Stimulated activated CD4-positive, alpha-beta T cell treated with anti-CD3 and anti-CD28 coated beads, Interleukin-4, amount 100 ng/mL, for 4 hours (primary cell): Measurements from ENCODE around the gene ADCK2.
A peak's percentile ranks its signal among the peaks of the same experiment; 100 is the strongest.
"Not testable (repeated sequence)": the region's sequence is repeated elsewhere in the genome, so short reads cannot be mapped to it uniquely, and the experiment has no call there.

Source experiments
- DNase-seq, 2 experiments: peaks; one replicate each; pipeline ENCODE4 v3.0.0-alpha.2; 2020

ADCK2 gene

DNA sequence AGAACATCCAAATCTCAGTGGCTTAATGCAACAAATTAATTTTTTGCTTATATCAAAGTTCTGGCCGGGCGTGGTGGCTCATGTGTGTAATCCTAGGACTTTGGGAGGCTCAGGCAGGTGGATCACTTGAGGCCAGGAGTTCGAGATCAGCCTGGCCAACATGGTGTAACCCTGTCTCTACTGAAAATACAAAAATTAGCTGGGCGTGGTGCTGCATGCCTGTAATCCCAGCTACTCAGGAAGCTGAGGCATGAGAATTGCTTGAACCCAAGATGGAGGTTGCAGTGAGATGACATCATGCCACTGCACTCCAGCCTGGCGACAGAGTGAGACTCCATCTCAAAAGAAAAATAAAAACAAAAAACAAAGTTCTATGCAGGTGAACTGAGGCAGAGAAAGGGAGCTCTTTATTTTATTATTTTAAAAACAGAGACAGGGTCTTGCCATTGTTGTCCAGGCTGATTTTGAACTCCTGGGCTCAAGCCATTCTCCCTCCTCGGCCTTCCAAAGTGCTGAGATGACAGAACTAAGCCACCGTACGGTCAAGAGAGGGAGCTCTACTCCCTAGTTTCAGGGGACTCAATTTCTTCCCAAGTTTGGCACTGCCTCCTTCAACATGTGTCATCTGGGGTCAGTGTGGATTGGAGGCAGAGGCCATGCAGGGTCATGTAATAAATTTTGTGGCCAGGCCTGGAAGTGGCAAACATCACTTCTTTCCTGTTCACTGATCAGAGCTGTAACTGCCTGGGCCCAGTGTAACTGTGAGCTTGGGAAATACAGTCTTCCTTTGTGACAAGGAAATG is 2.4 kb downstream of the ADCK2 start:
- no peak for DNase-seq

DNA sequence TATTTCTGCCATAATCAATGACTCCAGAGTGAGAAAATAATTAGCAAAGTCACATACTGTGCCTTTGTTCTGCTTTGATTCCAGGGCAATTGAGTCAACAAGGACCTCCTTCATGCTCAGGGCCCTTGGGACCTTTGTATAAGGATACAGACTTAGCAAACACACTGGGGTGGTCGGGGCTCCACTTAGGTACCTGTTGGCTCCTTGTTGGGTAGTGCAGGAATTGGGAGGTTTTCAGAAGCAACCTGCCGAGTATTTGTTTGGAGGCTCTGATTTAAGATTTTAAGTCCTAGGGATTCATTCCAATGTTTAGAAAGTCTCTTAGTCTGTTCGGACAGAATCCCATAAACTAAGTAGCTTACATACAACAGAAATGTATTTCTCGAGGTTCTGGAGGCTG is 3.0 kb downstream of the ADCK2 start:
- no peak for DNase-seq

- DNase-seq = no peak
Measured at GRCh38 chr7:140676306-140676705, 3.6 kb downstream of the ADCK2 start.

DNA sequence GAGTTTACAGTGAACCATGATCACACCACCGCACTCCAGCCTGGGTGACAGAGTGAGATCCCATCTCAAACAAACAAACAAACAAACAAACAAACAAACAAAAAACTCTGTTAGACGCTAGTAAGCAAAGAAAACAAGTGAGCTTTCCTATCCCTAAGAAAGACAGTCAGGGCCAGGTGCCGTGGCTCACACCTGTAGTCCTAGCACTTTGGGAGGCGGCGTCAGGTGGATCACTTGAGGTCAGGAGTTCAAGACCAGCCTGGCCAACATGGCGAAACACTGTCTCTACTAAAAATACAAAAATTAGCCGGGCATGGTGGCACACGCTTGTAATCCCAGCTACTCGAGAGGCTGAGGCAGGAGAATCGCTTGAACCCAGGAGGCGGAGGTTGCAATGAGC is 4.2 kb downstream of the ADCK2 start:
- DNase-seq = not testable (repeated sequence)

DNA sequence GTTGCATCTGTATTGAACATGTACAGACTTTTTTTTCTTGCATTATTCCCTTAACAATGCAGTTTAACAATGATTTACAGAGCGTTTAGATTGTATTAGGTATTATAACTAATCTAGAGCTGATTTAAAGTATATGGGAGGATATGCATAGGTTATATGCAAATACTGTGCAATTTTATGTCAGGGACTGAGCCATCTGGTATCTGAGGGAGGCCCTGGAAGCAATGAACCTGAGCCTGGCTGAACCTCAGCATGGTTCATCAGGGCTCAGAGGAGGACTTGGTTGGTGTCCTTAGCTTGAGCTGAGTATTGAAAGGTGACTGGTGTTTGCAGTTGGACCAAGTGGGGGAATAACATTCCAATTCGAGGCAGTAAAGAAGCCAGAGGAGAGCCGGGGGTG is 4.8 kb downstream of the ADCK2 start:
- DNase-seq = no peak

- no peak for DNase-seq
Measured at GRCh38 chr7:140678081-140678815, 5.5 kb downstream of the ADCK2 start.

DNA sequence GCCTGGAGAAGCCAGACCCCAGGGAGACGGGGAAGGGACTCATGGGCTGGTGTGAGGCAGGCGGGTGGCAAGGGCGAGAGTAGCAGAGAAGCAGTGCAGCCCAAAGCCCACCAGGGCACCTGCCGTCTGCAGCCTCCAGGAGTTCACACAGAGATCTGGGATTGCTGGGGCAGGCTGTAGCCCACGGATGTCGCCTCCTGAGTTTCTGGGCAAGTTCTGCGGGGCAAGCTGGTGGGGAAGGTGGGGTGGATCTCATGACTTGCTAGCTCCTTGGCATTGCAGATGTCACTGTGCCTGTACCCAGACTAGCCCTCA is 6.0 kb downstream of the ADCK2 start:
- no peak for DNase-seq

DNA sequence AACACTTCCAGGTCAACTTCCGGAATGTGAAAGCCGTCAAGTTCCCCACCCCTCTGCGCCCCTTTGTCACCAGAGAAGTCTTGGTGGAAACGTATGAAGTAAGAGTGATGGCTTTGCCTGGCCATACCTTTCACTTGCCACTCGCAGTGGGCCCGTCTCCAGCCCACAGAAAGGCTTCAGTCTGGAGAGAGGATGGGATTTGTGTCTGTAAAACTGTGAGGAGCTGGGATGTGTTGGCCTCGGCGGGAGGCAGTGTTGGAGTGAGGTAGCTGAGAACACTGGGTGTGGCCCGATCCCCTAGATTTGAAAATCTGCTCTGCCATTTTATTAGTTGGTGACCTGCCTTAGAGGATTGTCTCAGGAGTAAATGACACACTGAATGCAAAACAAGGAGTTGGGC is 6.4 kb downstream of the ADCK2 start:
- no peak for DNase-seq

DNA sequence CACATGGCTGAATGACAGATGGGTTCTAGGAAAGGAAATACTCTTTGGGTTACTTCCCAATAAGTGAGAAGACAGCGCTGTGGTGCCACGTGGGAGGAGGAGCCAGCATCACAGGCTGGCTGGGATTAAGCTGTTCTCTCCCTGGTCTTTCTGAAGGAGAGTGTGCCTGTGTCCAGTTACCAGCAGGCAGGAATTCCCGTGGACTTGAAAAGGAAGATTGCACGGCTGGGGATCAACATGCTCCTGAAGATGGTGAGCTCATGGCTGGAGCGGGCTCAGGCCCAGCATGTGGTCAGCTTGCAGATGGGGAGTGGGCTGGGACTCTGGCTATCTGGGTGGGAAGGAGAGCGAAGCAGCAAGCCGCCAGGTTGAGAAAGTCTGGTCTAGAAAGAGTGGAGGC is 8.1 kb downstream of the ADCK2 start:
- no peak for DNase-seq

GRCh38 chr7:140681766-140682165 is 9.0 kb downstream of the ADCK2 start:
- no peak for DNase-seq

- DNase-seq = no peak
Measured at GRCh38 chr7:140683657-140684056, 10.9 kb downstream of the ADCK2 start.

DNA sequence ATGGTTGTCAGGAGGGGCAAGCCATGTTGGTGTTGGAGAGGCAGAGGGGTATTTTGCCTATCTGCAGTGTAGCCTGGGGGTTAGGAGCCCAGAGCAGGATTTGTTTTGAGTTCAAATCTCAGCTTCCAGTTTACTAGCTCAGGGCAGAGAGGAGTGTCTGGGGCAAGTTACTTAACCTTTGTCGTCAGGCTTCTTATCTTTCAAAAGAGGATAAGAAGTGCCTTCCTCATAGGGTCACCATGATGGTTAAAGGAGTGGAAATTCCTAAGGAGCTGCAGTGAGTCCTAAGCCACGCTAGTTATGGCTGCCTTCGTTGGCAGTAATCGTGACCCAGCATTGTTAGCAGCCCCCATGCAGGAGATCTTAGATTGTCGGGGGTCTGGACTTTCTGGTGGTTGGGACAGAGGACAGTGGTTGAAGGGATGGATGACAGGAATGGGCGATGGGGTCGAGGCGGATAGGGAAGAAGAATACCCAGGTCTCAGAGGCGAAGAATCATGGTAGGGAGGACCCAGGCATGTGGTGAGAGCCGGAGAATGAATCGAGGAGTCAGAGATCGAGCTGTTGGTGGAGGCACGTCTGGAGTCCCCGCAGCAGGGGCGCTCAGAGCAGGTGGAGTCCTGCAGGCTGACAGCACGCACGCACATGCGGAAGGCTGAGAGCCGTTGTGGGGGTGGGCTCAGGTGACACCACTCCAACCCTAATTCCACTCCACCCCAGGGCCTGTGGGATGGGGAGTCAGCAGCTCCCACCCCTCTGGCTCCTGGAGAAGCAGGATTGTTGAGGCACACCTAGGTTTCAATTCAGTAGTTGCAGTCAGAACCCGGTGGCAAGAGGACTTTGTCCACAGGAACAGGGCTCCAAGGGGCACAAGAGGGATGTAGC is 11.6 kb downstream of the ADCK2 start:
- DNase-seq = no peak

DNA sequence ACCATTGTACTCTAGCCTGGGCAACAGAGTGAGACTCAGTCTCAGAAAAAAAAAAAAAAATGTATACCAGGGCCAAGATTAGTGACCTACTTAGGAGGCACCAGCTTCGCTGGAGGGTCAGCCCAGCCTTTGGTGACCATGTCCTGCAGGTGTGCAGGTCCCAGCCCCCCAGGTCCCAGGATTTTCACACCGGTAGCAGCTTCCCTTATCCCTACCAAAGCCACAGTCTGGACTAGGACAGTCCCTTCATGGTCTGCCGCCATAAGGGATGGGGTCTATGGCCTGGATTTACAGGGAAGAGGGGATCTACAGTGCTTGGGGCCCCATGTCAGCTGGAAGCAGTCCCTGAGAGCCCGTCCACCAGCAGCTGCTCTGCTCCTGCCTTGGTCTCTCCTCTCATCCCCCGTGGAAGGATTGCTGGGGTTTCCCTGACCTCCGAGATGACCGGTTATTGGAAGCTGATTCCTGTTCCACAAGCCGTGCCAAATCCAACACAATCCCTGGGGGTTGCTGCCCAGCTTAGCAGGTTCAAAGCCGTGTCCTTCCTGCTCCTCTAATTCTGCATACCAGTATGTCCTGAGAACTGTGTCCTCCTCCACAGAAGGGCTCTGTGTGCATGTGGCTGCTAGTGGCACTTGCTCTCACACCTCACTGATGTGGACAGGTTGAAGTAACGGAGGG is 12.8 kb downstream of the ADCK2 start:
- no peak for DNase-seq

DNA sequence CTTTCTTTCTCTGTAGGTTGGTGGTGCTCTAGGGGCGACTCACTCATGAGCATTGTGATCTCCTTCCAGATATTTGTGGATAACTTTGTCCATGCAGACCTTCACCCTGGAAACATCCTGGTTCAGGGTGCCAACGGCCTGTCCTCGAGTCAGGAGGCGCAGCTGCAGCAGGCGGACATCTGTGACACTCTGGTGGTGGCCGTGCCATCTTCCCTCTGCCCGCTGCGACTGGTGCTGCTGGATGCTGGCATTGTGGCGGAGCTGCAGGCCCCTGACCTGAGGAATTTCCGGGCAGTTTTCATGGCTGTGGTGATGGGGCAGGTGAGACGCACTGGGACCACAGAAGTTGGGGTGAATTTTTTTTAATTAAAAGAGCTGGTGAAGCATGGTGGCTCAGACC is 14.2 kb downstream of the ADCK2 start:
- DNase-seq = no peak

DNA sequence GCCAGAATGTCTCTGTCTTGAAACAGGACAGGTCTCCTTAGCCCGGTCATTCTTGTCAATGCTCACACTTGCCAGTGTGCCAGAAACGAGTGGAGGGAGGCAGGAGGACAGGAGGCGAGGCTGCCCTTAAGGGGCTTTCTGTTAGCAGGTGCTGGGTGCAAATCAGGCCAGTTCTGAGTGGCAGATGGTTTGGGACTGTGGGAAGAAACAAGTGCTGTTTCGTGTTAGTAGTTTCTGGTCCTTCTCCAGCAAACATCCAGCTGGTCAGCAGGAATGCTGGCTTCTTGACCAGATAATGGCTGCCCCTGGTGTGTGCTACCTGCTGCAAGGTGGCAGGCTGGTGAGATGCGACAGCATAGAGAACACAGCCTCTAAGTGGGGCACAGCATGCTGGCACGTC is 15.6 kb downstream of the ADCK2 start:
- no peak for DNase-seq

DNA sequence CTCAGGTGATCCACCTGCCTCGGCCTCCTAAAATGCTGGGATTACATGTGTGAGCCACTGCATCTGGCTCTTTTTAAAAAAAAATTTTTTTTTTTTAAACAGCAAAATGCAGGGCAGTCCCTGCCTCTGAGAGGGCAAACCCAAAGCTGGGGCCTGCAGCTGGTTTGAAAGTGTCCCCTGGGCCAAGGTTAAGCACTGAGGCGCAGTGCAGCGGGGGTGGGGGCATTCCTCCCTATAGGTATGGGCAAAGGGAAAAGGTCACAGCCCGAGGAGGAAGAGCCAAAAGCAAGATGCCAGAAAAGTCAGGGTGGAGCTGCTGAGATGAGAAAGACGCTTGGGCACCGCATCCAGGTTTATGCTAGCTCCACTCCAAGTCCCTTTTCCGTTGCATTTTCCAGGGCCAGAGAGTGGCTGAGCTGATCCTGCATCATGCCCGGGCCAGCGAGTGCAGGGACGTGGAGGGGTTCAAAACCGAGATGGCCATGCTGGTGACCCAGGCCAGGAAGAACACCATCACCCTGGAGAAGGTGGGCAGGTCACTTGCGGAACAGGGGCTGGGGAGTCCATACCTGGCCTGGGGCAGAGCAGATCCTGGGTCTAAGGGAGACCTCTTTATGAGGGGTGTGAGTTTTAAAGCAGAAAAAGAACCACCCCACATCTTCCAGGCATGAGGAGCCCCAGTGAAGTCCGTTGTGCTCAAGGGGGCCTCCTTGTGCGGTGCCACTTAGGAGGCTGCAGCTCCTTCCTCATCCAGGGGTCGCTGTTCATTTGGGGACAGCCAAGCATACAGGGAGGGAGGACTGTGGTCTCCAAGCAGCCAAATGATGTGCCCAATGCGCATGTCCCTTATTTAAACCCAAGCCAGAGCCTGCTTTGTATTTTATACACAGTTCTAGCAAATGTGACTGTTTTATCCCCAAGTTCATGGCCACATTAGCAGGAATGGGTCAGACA is 16.7 kb downstream of the ADCK2 start:
- no peak for DNase-seq

GRCh38 chr7:140691376-140692045 is 18.8 kb downstream of the ADCK2 start:
- DNase-seq = no peak

DNA sequence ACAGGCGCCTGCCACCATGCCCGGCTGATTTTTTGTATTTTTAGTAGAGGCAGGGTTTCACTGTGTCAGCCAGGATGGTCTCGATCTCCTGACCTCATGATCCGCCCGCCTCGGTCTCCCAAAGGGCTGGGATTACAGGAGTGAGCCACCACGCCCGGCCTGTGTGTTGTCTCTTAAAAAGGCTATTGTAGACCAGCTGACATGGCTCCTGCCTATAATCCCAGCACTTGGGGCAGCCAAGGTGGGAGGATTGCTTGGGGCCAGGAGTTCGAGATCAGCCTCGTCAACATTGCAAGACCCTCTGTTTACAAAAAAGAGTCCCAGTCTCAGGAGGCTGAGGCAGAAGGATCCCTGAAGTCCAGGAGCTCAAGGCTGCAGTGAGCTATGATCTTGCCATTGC is 21.1 kb downstream of the ADCK2 start:
- not testable (repeated sequence) for DNase-seq

DNA sequence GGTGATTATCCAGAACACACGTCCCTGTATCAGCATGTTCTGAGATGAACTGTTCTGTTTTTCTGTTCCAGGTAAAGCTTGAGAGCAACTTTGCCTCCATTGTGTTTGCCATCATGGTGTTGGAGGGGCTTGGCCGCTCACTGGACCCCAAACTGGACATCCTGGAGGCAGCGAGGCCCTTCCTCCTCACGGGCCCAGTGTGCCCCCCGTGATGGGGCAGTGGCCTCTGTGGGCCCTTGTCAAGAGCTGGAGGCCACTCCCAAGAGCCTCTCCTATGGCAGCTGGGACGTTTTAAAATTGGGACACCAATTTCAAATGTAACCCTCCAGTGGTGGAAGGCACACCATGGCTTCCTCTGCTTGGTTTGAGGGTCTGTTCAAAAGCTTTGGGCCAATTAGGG is 21.8 kb downstream of the ADCK2 start:
- DNase-seq = no peak

GRCh38 chr7:140695381-140695780 is 22.6 kb downstream of the ADCK2 start:
- no peak for DNase-seq

DNA sequence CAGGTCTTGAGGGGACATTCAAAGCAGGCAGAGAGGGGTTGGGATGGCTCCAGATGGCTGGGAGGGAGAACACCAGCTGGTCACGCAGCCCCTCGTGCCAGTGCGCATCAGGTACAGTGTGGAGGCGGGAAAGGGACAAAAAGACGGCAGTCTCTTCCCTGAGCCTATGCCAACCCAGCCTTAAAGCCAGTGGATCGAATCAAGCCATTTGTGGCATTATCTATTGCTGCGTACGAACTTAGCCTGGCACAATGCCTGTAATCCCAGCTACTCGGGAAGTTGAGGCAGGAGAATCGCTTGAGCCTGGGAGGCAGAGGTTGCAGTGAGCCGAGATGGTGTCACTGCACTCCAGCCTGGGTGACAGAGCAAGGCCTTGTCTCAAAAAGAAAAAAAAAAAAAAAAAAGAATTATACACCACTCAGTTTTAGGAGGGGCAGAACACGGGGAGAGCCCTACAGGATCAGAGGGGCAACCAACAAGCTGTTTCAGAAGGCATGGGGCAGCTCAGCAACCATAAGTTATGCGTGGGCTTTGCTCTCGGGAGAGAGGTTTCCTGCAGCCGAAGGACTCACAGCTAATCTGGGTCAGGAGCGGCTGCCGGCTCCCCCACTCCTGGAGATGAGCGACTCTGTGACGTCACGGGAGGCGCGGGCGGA is 23.4 kb downstream of the ADCK2 start:
- peak in 1 of 2 experiments; percentile 93 for DNase-seq
